ENCODE data around the gene B3GNT4.
"Not testable (repeated sequence)": the region's sequence is repeated elsewhere in the genome, so short reads cannot be mapped to it uniquely, and the experiment has no call there.

The B3GNT4 gene

GRCh38 chr12:122216445-122216844 is 12.9 kb downstream of the B3GNT4 start:
- no peak for DNase-seq (ENCODE audit: low spot score)

- peak; percentile 100 for DNase-seq (ENCODE audit: low spot score)
Observed at GRCh38 chr12:122225683-122226365, 22.3 kb downstream of the B3GNT4 start, which contains the start of gene DIABLO. DIABLO (minus strand) TSS chr12:122226052; CDS start chr12:122226014, 38 bp downstream.

- DNase-seq (ENCODE audit: low spot score): no peak
Observed at GRCh38 chr12:122226366-122227125, 23.0 kb downstream of the B3GNT4 start.

GRCh38 chr12:122227341-122227740 is 23.8 kb downstream of the B3GNT4 start:
- no peak for DNase-seq (ENCODE audit: low spot score)

- no peak for DNase-seq (ENCODE audit: low spot score)
Observed at GRCh38 chr12:122228092-122228491, 24.6 kb downstream of the B3GNT4 start.

GRCh38 chr12:122230798-122231197 is 27.3 kb downstream of the B3GNT4 start:
- DNase-seq (ENCODE audit: low spot score): no peak

GRCh38 chr12:122232691-122233090 is 29.2 kb downstream of the B3GNT4 start:
- no peak for DNase-seq (ENCODE audit: low spot score)

GRCh38 chr12:122235741-122236140 is 32.2 kb downstream of the B3GNT4 start:
- DNase-seq (ENCODE audit: low spot score): no peak

- no peak for DNase-seq (ENCODE audit: low spot score)
Observed at GRCh38 chr12:122238861-122239260, 35.4 kb downstream of the B3GNT4 start.

GRCh38 chr12:122243965-122244364 is 40.5 kb downstream of the B3GNT4 start:
- DNase-seq (ENCODE audit: low spot score): no peak

- DNase-seq (ENCODE audit: low spot score): no peak
Observed at GRCh38 chr12:122244565-122245371, 41.3 kb downstream of the B3GNT4 start.

GRCh38 chr12:122245553-122245952 is 42.0 kb downstream of the B3GNT4 start:
- DNase-seq (ENCODE audit: low spot score): no peak

GRCh38 chr12:122250047-122250446 is 46.5 kb downstream of the B3GNT4 start:
- no peak for DNase-seq (ENCODE audit: low spot score)

- DNase-seq (ENCODE audit: low spot score): no peak
Observed at GRCh38 chr12:122250536-122250935, 47.0 kb downstream of the B3GNT4 start.

- DNase-seq (ENCODE audit: low spot score): not testable (repeated sequence)
Observed at GRCh38 chr12:122258462-122258861, 55.0 kb downstream of the B3GNT4 start.
